GM08714 (cell line): Measurements from ENCODE around the gene SLC39A11.

ENCODE experiments used
- H3K4me3 ChIP-seq: fragments of 200-500 bp; sonication (Bioruptor generic); 2 replicates; pipeline ENCODE4 v1.5.1; 2014; ENCODE audit warnings: mild to moderate bottlenecking, low read length, inconsistent platforms
- ZNF274 ChIP-seq: IDR thresholded peaks from 2 replicates; pipeline ENCODE4 v1.6.1; 2012; ENCODE audit warnings: mild to moderate bottlenecking, low read depth, low read length

SLC39A11 gene

DNA sequence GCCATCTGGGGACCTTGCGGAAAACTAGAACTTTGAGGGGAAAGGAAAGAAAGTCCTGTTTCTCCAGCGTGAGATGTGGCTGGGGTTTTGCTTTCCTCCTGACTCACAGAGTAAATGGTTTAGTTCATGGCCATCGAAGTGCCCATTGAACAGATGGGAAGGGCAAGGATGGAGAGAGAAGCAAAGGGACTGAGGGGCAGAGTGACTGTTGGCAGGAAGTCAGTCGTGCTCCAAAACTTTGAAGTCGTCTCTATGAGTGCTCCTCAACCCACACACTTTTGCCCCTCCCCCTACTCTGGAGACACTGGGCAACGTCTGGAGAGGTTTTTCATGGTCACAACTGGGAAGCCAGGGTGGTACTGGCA, 476.9 kb downstream of the SLC39A11 start:
- no peak for TF ChIP-seq ZNF274
- H3K4me3 ChIP-seq, result no peak overlapping the region; the same call in 1 of the 2 replicates

DNA sequence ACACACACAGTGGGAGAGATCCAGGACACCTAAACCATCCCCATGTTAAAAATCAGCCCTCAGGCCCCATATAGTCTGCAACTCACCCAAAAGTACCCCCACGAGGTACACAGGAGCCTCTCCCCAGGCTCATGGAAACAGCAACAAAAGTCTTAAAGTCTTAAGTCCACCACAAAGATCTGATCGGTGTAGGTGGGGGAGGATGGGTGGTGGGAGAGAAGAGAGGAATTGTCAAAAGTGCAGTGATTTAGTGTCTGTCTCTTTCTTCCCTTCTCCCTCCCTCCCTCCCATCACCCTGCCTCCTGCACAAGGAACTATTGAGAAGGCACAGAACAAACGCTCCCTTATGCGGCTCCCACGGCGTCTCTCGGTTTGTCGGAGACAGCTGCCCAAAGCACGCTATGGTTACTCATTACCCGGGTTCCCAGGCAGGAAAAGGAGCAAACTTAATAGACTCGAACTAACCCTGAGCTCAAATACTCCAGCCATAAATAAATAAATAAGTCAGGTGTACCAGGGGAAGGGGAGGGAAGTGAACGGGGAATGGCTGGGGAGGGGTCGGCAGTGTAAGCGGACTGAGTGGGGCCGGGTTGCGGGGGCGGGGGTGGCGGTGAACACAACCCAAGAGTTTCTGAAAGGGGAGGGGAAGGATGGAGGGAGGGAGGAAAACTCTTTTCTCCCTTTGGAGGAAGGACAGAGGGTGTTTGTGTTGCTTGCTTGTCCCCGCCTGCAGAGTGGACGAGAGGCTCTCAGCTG, 477.4 kb downstream of the SLC39A11 start:
- no peak for TF ChIP-seq ZNF274
- H3K4me3 ChIP-seq, result peak overlapping the region; percentile 5; the same call in 1 of the 2 replicates

GRCh38 chr17:72614476-72614870, 478.0 kb downstream of the SLC39A11 start:
- peak overlapping the region; percentile 5; the same call in 1 of the 2 replicates for H3K4me3 ChIP-seq
- TF ChIP-seq ZNF274, result no peak

GRCh38 chr17:72613806-72614292, 478.6 kb downstream of the SLC39A11 start:
- TF ChIP-seq ZNF274, result no peak
- H3K4me3 ChIP-seq, result no peak overlapping the region

DNA sequence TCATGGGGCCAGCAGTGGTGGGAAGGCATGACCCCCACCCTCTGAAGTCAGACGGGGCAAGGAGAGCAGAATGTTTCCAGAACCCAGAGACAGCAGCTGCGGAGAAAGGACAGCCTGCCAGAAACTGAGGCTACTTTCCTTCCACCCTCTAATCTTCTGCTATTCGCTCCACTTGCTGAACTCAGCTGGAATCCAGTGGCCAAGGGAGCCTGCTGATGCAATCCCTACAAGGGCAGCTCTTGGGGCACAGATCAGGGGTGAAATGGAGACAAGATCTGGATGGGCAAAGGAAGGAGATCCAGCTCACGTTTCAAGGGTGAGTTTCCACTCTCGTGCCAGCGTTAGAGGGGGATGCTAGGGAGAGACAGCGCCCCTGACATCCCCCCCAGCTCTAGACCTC, 479.1 kb downstream of the SLC39A11 start:
- no peak overlapping the region for H3K4me3 ChIP-seq
- no peak for TF ChIP-seq ZNF274

GRCh38 chr17:72611172-72611571, 481.3 kb downstream of the SLC39A11 start:
- no peak for TF ChIP-seq ZNF274
- H3K4me3 ChIP-seq, result no peak overlapping the region

DNA sequence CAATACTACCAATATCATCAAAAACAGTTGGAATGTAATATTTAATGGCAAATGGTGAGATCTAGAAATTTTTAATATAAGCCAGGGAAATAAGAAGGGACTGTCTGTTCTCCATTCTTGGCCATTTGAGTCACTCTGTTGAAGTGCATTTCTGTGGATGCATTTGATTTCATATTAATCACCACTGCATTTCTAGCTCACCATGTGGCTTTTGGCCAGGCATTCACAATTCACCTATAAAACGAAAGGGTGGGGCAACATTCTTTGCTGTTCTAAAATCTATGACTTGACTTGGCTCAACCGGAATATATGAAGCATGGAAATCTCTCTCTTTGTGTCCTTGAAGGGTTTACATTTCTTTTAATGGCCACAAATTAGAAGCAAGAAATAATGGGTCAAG, 483.0 kb downstream of the SLC39A11 start:
- H3K4me3 ChIP-seq, result no peak overlapping the region
- no peak for TF ChIP-seq ZNF274

DNA sequence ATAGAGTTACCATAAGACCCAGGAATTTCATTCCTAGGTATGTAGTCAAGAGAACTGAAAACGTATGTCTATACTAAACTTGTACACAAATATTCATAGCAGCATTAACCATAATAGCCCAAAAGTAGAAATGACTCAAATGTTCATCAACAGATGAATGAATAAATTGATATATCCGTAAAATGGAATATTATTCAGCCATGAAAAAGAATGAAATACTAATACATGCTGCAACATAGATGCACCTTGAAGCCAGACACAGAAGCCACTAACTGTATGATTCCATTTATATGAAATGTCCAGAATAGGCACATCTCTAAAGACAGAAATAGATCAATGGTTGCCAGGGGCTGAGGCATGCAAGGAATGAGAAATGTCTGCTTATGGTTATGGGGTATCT, 484.1 kb downstream of the SLC39A11 start:
- no peak for TF ChIP-seq ZNF274

DNA sequence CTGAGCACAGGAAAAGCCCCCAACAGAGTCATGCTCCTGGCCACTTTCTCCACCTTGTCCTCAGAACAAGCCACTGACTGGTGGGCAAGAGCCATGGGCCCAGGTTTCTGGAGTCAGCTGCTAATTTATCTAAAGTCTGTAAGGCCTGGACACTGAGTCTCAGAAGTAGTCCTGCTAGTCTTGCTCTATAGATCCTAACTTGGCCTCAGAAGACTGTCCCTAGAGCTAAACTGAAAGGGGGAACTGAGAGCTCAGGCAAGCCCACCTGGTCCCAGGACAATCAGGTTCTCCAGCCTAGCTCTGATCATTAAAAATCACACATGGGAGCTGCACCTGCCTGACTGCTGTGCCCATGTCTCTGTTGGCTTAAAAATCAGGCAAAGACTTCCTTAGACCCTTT, 485.8 kb downstream of the SLC39A11 start:
- no peak overlapping the region for H3K4me3 ChIP-seq

More for the DNA sequence above, 484.1 kb downstream of the SLC39A11 start:
- no peak overlapping the region for H3K4me3 ChIP-seq

GRCh38 chr17:72605543-72605942, 486.9 kb downstream of the SLC39A11 start:
- TF ChIP-seq ZNF274, result no peak
- H3K4me3 ChIP-seq, result no peak overlapping the region

More for the DNA sequence above, 485.8 kb downstream of the SLC39A11 start:
- no peak for TF ChIP-seq ZNF274

- no peak overlapping the region for H3K4me3 ChIP-seq
- TF ChIP-seq ZNF274, result no peak
These were observed 488.0 kb downstream of the SLC39A11 start for GRCh38 chr17:72604518-72604917.

- H3K4me3 ChIP-seq, result no peak overlapping the region
- no peak for TF ChIP-seq ZNF274
These were observed 488.9 kb downstream of the SLC39A11 start for GRCh38 chr17:72603420-72604242.

DNA sequence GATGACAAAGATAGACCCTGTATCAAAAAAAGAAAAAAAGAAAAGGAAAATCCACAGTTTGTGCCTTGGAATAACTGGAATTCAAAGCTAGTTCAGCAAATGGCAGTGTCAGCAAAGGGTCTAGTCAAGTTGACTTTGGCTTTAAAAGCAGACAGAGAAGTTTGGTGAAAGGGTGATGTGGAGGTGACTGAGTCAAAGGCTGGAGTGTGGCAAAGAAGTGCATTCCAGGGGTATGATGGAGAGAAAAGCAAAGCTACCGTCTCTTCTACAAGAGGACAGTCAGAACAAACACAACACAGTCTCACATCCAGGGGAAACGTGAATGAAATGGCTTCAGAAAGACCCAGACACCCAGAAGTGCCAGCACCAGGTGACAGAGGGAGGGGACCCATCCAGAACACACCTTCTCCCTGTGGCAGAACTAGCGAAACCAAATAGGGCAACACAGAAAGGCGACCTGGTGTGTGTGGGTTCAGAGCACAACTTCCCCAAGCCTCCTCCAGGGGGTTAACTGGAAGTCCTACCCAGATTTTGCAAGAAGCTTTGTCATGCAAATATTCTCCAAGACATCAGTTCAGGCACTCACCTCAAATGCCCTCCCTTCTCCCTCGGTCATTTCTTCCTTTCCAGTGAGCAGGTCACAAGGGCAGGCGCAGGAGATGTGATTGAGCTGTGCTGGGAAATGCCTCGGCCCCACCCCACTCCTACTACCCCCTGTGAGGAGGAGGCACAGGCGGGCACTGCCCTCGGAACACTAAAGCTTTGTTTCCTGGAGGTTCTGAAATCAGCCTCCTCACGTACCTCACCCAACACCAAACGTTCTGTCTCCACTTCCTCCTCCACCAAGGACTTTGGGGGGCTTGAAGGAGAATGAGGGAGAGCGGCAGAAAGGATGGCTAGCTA, 489.7 kb downstream of the SLC39A11 start:
- TF ChIP-seq ZNF274, result no peak
- H3K4me3 ChIP-seq, result no peak overlapping the region

GRCh38 chr17:72600934-72601333, 491.6 kb downstream of the SLC39A11 start:
- no peak for TF ChIP-seq ZNF274
- H3K4me3 ChIP-seq, result no peak overlapping the region
